B cell (primary cell): ENCODE results near the gene HSD17B4.

Source experiments
- EZH2 ChIP-seq: IDR thresholded peaks from 2 replicates; pipeline ENCODE4 v1.6.1; 2012; ENCODE audit warnings: borderline replicate concordance, low read depth, mild to moderate bottlenecking, moderate library complexity, low read length; ENCODE audit not compliant: insufficient read depth, poor library complexity, severe bottlenecking
- TF ChIP-seq, protein P1 (sequence below): fragments of 200-600 bp; IDR thresholded peaks from one replicate; pipeline ENCODE4 v1.8.0; 2022; ENCODE audit warnings: antibody characterized with exemption, mild to moderate bottlenecking

DNA sequence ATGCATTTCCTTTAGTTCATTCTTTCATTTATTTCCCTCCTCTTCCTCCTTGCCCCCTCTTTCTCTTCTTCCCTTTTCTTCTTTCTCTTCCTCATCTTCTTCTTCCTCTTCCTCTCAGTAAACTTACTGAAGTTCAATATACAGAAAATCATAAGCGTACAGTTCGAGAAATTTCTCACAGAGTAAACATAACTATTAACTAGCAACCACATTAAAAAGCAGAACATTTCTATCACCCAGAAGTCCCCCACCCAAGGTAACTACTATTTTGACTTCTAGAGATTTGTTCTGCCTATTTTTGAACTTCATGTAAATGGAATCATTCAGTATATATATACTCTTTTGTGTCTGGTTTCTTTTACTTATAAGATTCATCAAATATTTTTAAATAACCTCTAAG, 48.3 kb upstream of the HSD17B4 start:
- TF ChIP-seq, protein P1, sequence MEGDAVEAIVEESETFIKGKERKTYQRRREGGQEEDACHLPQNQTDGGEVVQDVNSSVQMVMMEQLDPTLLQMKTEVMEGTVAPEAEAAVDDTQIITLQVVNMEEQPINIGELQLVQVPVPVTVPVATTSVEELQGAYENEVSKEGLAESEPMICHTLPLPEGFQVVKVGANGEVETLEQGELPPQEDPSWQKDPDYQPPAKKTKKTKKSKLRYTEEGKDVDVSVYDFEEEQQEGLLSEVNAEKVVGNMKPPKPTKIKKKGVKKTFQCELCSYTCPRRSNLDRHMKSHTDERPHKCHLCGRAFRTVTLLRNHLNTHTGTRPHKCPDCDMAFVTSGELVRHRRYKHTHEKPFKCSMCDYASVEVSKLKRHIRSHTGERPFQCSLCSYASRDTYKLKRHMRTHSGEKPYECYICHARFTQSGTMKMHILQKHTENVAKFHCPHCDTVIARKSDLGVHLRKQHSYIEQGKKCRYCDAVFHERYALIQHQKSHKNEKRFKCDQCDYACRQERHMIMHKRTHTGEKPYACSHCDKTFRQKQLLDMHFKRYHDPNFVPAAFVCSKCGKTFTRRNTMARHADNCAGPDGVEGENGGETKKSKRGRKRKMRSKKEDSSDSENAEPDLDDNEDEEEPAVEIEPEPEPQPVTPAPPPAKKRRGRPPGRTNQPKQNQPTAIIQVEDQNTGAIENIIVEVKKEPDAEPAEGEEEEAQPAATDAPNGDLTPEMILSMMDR, result no peak
- no peak for TF ChIP-seq EZH2
